Muscle layer of duodenum (tissue), 2 donors: ENCODE data around the gene ANKRD65.

ENCODE experiments used
- H3K27ac ChIP-seq: one replicate; pipeline ENCODE4 v1.7.0; 2013; ENCODE audit warnings: mild to moderate bottlenecking, low read length
- H3K27me3 ChIP-seq: one replicate; pipeline ENCODE4 v1.7.0; 2013; ENCODE audit warnings: low read depth, mild to moderate bottlenecking, control low read depth, low read length
- H3K36me3 ChIP-seq, 2 donors: one replicate each; pipeline ENCODE4 v1.7.0; 2013; ENCODE audit warnings: low read length in 2 of 2, control low read depth in 1 of 2, mild to moderate bottlenecking in 1 of 2; ENCODE audit not compliant: insufficient read depth in 2 of 2, control insufficient read depth in 1 of 2
- H3K4me1 ChIP-seq, 2 donors: one replicate each; pipeline ENCODE4 v1.7.0; 2013; ENCODE audit warnings: low read length in 2 of 2, mild to moderate bottlenecking in 2 of 2, control low read depth in 1 of 2, moderate library complexity in 1 of 2; ENCODE audit not compliant: insufficient read depth in 2 of 2, control insufficient read depth in 1 of 2
- H3K4me3 ChIP-seq, 2 donors: one replicate each; pipeline ENCODE4 v1.7.0; 2013; ENCODE audit warnings: low read length in 2 of 2, low read depth in 1 of 2, mild to moderate bottlenecking in 1 of 2
- H3K9me3 ChIP-seq, 2 donors: one replicate each; pipeline ENCODE4 v1.7.0; 2013; ENCODE audit warnings: low read length in 2 of 2, control low read depth in 1 of 2, mild to moderate bottlenecking in 1 of 2; ENCODE audit not compliant: control insufficient read depth in 1 of 2
- donor health status: healthy.

The ANKRD65 gene

GRCh38 chr1:1427820-1428148, 6.7 kb upstream of the ANKRD65 start:
- Histone ChIP-seq H3K27me3 (no peaks in the 10 kb centered on the region), H3K4me3 (no peak overlapping the region), H3K9me3 (no peaks in the 10 kb centered on the region), H3K4me1 (peaks cover 4 to 35% of the 10 kb centered on the region in 2 donors), H3K36me3 (no peaks in the 10 kb centered on the region), H3K27ac (no peak overlapping the region)

DNA sequence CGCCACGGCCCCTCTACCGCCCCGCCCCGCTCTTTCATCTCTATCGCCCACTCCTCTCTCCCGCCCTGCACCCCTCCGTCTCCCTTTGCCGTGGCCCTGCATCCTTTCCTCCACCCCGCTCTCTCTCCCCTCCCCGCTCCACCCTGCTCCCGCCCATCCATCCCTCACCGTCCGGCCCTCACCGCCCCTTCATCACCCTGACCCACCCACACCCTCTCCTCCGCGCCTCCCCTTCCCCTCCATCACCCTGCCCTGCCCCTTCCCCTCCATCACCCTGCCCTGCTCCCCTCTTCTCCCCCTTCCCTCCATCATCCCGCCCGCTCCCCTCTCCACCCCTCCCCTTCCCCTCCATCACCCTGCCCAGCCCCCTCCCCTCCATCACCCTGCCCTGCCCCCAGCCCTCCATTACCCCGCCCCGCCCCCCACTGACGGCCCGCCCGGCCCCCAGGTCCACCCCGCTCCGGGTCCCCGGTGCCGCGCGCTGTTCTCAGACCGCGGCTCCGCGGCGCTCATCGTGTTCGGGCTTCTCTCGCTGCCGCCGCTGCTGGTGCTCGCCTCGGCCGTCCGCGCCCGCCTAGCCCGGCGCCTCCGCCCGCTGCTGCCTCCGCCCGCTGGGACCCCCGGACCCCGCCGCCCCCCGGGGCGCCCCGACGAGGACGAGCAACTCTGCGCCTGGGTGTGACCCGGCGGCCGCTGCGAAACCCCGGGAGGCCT, 6.2 kb upstream of the ANKRD65 start:
- Histone ChIP-seq H3K27me3 (no peaks in the 10 kb centered on the region), H3K36me3 (no peaks in the 10 kb centered on the region), H3K27ac (no peak overlapping the region)

DNA sequence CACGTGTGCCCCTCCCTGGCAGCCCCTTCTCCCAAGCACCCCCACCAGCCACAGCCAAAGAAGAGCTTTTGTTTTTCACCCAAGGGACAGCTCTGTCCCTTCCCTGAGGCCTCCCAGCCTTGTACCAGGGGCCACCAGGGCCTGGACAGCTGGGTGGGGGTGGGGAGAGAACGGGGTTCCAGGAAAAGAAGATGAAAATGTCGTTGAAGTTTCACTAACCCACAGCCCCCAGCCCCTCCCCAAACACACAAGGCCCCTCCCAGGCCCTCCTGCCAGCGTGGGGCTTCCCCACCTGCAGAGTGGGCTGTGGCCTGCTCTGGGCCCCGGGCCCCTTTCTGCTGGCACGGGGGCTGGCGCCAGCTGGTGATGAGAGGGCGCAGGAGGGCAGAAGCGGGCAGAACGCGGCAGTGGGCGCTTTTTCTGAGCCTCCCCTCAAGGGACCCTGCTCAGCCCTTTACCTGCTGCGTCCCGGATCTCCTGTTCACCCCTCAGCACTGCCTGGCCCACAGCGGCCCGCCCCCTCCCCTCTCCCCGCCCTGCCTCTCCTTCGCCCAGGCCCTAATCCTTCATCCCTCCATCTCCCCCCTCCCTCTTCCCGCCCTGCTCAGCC, 5.5 kb upstream of the ANKRD65 start:
- H3K4me1 ChIP-seq: peaks cover 4 to 27% of the 10 kb centered on the region in 2 donors
- no peak overlapping the region for H3K4me3 ChIP-seq
- no peaks in the 10 kb centered on the region for H3K27me3 ChIP-seq

More for the DNA sequence above, 6.2 kb upstream of the ANKRD65 start:
- H3K9me3 ChIP-seq: no peaks in the 10 kb centered on the region
- H3K4me1 ChIP-seq: peaks cover 4 to 30% of the 10 kb centered on the region in 2 donors
- no peak overlapping the region for H3K4me3 ChIP-seq

GRCh38 chr1:1425753-1426495, 4.8 kb upstream of the ANKRD65 start:
- Histone ChIP-seq H3K4me3 (no peak overlapping the region), H3K4me1 (peaks cover 4 to 24% of the 10 kb centered on the region in 2 donors), H3K27ac (no peak overlapping the region)

More for the DNA sequence above, 5.5 kb upstream of the ANKRD65 start:
- Histone ChIP-seq H3K9me3 (no peaks in the 10 kb centered on the region), H3K27ac (no peak overlapping the region), H3K36me3 (no peaks in the 10 kb centered on the region)

GRCh38 chr1:1425426-1425752, 4.3 kb upstream of the ANKRD65 start:
- H3K36me3 ChIP-seq: no peaks in the 10 kb centered on the region
- H3K27me3 ChIP-seq: no peaks in the 10 kb centered on the region
- H3K4me3 ChIP-seq: no peak overlapping the region
- peaks cover 4 to 29% of the 10 kb centered on the region in 2 donors for H3K4me1 ChIP-seq
- H3K9me3 ChIP-seq: no peaks in the 10 kb centered on the region
- no peak overlapping the region for H3K27ac ChIP-seq

More at GRCh38 chr1:1425753-1426495, 4.8 kb upstream of the ANKRD65 start:
- Histone ChIP-seq H3K9me3 (no peaks in the 10 kb centered on the region), H3K27me3 (no peaks in the 10 kb centered on the region), H3K36me3 (no peaks in the 10 kb centered on the region)

- Histone ChIP-seq H3K36me3 (no peaks in the 10 kb centered on the region), H3K9me3 (no peaks in the 10 kb centered on the region), H3K27ac (no peak overlapping the region), H3K4me1 (peaks cover 1 to 25% of the 10 kb centered on the region in 2 donors), H3K4me3 (no peak overlapping the region), H3K27me3 (no peaks in the 10 kb centered on the region)
These were observed 3.6 kb upstream of the ANKRD65 start for GRCh38 chr1:1424707-1425106.

GRCh38 chr1:1423245-1423597, 2.1 kb upstream of the ANKRD65 start:
- no peaks in the 10 kb centered on the region for H3K27me3 ChIP-seq
- H3K27ac ChIP-seq: no peak overlapping the region
- H3K4me1 ChIP-seq: peaks cover 0 to 18% of the 10 kb centered on the region in 2 donors
- H3K36me3 ChIP-seq: no peaks in the 10 kb centered on the region
- H3K9me3 ChIP-seq: no peaks in the 10 kb centered on the region
- no peak overlapping the region for H3K4me3 ChIP-seq

DNA sequence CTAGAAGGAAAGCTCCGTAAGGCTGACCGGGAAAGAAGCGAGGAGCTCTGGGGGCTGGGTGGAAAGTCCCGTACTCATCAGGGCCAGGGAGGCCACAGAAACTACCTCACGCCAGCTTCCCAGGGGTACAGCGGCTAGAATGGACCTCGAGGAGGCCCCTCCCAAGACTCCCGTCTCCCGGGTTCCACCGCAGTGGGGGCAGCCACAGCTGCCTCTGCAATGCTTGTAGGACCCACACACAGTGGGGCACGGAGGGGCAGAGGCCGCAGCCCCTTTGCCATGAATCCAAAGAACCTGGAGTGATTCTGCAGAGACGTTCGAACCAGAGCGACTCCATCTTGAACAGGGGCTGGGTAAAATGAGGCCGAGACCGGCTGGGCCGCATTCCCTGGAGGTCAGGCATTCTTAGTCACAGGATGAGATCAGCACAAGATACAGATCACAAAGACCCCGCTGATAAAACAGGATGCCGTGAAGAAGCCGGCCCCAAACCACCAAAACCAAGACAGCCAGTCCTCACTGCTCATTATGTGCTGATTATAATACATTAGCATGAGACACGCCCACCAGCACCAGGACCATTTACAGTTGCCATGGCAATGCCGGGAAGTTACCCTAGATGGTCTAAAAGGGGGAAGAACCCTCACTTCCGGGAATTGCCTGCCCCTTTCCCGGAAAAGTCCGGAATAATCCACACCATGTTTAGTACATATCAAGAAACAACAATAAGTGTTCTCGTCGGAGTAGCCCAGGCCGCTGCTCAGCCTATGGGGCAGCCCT, 1.6 kb upstream of the ANKRD65 start:
- no peaks in the 10 kb centered on the region for H3K36me3 ChIP-seq
- H3K27me3 ChIP-seq: no peaks in the 10 kb centered on the region
- no peak overlapping the region for H3K27ac ChIP-seq
- no peaks in the 10 kb centered on the region for H3K9me3 ChIP-seq
- no peak overlapping the region for H3K4me3 ChIP-seq
- peaks cover 0 to 16% of the 10 kb centered on the region in 2 donors for H3K4me1 ChIP-seq

GRCh38 chr1:1421907-1422464, 910 bp upstream of the ANKRD65 start:
- no peaks in the 10 kb centered on the region for H3K36me3 ChIP-seq
- H3K9me3 ChIP-seq: no peaks in the 10 kb centered on the region
- H3K4me1 ChIP-seq: peaks cover 0 to 16% of the 10 kb centered on the region in 2 donors
- no peaks in the 10 kb centered on the region for H3K27me3 ChIP-seq
- H3K4me3 ChIP-seq: no peak overlapping the region
- no peak overlapping the region for H3K27ac ChIP-seq

DNA sequence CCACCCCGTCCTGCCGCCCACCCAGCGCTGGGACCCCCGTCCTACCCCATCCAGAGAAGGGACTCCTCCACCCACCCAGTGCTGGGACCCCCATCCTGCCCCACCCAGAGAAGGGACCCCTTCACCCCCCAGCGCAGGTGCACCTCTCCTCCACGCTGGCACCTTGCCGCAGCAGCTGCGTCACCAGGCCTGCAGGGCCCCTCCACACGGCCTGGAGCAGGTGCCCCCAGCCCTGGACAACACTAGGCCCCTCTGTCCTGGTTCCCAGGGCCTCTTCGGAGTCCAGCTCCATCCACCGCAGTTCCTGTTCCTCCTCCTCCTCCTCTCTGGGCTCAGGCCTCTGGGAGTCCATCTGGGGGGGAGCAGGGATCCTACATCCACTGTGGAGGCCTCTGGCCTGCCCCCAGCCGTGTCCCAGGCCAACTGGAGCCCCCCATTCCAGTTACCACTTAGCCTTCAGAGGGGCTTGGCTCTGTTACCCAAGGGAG, 378 bp downstream of the ANKRD65 start:
- peak overlapping the region in 1 of 2 donors; percentile 36 for H3K4me3 ChIP-seq
- no peaks in the 10 kb centered on the region for H3K9me3 ChIP-seq
- no peaks in the 10 kb centered on the region for H3K36me3 ChIP-seq
- H3K27me3 ChIP-seq: no peaks in the 10 kb centered on the region
- peaks cover 0 to 16% of the 10 kb centered on the region in 2 donors for H3K4me1 ChIP-seq
- no peak overlapping the region for H3K27ac ChIP-seq
